ENCODE measurements around the gene BROX.

DNA sequence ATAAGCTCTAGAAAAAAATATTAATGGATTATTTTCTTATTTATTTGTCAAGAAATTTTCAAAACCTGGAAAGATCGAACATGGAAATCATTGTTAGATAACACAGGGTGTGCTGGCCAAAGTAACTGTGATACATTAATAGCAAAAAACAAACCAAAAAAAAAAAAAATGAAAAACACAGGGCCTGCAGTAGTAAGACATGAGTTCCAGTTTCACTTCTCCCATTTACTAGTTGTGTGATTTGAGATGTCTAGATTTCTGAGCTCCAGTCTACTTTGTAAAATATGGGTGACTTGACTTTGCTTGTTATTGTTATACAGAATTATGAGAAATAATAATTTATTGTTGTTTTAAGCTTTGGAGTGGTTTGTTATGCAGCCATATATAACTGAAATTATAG lies 38.3 kb downstream of the BROX start:
- TF ChIP-seq, protein P1, sequence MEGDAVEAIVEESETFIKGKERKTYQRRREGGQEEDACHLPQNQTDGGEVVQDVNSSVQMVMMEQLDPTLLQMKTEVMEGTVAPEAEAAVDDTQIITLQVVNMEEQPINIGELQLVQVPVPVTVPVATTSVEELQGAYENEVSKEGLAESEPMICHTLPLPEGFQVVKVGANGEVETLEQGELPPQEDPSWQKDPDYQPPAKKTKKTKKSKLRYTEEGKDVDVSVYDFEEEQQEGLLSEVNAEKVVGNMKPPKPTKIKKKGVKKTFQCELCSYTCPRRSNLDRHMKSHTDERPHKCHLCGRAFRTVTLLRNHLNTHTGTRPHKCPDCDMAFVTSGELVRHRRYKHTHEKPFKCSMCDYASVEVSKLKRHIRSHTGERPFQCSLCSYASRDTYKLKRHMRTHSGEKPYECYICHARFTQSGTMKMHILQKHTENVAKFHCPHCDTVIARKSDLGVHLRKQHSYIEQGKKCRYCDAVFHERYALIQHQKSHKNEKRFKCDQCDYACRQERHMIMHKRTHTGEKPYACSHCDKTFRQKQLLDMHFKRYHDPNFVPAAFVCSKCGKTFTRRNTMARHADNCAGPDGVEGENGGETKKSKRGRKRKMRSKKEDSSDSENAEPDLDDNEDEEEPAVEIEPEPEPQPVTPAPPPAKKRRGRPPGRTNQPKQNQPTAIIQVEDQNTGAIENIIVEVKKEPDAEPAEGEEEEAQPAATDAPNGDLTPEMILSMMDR (IDR thresholded peaks at IDR 0.05; ENCODE audit: insufficient read depth, low read length, poor library complexity, severe bottlenecking): no peak
- TF ChIP-seq EZH2phosphoT487 (conservative IDR thresholded peaks at IDR 0.05; ENCODE audit: low read length): no peak
